NOMO-1 treated with DMSO at 0.1 percent for 48 hours (cell line): ENCODE results near the gene DHX9.
A peak's percentile ranks its signal among the peaks of the same experiment; 100 is the strongest.

ENCODE experiments used
- DNase-seq: peaks from one replicate; lab custom pipeline; 2025; ENCODE audit not compliant: unreplicated experiment; lab: John Stamatoyannopoulos, UW

The DHX9 gene

DNA sequence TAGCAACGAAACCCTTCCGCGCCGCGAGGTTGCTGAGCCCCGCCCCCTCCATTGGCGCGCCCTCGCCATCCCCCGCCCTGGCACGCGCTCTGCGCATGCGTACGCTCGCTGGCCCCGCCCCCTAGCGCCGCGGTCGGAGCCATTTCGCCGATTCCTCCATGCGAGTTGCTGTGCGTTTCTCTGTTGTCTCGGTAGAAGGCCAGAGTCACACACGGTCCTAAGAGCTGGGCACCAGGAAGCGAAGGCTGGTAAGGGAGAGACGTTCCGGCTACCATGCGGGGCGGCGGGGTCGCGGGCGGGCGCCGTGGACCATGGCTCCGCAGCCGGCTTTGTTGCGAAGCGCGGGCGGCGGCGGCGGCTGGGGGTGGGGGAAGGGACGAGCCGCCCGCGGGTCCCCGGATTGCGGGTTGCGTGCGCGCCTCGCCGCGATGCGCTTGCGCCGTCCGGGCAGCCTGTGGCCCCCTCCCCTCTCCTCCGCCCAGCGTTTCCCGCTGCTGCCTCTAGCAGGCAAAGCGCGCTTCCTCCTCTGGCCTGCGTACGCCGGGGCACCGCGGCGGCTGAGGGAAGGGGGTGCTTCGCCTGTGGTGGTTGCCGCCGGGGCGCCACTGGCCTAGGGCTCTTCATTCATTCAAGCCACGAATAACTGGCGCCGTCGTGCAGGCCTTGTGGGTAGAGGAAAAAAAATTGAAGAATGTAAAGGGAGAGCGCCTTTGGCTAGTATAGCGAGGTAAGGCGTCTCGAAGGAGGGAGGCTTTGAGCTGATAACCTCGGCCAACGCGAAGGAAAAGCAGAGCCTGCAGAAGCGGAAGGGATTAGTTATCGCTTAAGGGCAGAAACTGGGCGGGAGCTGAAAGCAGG lies at the start of gene DHX9:
Gene DHX9 (plus strand): TSS at position 139 of the 858 bp plus-strand sequence. CDS start 3,220 bp downstream, outside the sequence.
- DNase-seq: peak; percentile 79

- no peak for DNase-seq
Measured at GRCh38 chr1:182791281-182792179, 47.6 kb upstream of the DHX9 start.

GRCh38 chr1:182794091-182794490 lies 45.1 kb upstream of the DHX9 start:
- no peak for DNase-seq

GRCh38 chr1:182794676-182795201 lies 44.4 kb upstream of the DHX9 start:
- DNase-seq: peak; percentile 1

DNA sequence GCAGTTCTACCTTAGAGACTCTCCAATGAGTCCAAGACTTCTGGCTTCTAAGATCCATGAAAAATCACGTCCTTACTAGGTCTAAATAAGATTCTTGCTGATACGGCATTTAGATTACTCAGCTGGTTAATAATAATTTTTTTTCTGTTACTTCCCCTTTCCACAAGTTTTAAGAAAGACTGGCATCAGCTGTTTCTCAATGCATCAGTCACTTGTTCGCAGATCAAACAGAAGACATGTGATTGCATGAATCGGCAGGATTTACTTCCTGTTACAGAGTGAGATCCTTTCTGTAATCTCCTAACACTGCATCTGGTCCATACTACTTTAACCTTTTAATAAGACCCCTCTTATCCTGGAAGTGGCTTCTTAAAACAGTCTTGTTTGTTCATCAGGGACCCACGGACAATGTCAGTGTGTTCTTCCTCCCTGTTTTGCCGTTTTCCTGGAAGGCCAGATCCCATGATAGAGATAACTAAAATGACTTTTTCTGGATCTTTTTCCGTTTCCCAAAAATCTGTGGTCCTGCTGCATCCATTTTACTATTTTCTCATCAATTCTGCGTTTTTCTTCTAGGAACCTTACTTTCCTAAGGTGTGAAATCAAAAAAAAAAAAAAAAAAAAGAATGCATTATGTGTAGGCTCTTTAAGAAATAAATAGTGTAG lies 43.5 kb upstream of the DHX9 start:
- peak; percentile 97 for DNase-seq

DNA sequence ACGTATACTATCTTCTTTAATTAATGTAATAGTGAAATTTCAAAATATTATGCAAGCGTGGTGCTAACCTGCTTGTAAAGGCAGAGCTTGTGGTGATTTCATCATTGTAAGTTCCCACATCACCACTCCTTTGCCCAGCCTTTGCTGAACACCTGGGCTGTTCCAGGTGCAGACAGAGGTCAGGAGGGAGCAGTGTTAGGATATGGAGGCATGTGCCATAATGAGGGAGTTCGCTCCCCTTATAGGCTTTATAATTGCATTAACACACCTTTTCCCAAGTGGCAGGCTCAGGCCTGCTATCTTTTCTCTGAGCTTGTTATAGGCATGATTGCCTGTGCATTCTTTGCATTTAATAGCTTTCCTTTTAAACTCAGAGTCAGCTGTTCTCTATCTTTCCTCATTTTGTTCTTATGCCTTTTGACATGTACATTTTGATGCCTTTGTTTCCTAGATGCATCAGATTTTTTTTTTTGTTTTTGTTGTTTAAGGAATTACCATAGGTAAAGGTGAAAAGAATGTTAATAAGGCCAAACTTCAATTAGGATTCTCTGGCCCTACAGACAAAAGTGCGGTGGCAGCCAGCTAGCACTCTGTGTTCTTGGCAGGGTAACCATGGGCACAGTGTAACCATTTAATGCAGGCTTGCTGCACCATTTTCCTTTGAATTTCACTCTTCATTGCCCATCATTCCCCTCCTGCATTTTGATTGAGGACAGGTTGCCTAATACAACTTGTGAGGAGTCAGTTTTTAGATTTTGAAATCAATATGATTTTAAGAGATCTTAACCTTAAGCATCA lies 36.9 kb upstream of the DHX9 start:
- no peak for DNase-seq

DNA sequence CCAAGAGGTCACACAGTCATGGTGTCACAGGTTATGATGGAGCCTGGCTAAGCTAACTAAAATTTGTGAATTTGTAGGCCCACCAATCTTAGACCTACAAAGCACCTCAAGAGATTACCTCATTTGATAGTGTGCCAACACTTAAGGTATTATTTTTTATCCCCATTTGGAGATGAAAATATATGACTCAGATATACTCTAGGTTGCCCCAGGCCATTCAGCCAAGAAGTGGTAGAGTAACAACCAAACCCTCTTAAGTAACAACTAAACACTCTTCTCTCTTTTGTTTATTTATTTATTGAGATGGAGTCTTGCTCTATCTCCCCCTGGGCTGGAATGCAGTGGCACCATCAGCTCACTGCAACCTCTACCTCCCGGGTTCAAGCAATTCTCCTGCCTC lies 35.3 kb upstream of the DHX9 start:
- DNase-seq: no peak

GRCh38 chr1:182806015-182806678 lies 33.0 kb upstream of the DHX9 start:
- DNase-seq: no peak

GRCh38 chr1:182807907-182808306 lies 31.2 kb upstream of the DHX9 start:
- no peak for DNase-seq

DNA sequence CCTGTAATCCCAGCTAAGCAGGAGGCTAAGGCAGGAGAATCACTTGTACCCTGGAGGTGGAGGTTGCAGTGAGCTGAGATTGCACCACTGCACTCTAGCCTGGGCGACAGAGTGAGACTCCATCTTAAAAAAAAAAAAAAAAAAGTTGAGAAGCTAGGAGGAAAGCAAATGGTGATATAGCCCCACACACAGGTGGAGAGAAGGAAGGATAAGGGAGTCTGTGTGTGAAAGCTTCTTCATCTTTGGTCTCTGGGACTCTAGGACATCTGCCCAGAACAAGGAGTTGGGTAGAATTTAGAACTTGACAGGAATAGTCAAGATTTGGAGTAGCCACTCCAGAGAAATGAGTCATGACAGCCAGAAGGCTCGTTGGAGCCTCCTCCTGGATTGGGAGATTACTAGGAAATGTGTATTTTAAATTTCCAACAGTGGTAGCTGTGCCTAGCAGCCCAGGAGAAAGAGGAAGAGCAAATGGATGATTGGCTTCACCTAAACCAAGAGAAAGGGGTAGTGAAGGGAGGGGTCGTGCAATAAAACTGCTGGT lies 29.7 kb upstream of the DHX9 start:
- DNase-seq: peak; percentile 14

DNA sequence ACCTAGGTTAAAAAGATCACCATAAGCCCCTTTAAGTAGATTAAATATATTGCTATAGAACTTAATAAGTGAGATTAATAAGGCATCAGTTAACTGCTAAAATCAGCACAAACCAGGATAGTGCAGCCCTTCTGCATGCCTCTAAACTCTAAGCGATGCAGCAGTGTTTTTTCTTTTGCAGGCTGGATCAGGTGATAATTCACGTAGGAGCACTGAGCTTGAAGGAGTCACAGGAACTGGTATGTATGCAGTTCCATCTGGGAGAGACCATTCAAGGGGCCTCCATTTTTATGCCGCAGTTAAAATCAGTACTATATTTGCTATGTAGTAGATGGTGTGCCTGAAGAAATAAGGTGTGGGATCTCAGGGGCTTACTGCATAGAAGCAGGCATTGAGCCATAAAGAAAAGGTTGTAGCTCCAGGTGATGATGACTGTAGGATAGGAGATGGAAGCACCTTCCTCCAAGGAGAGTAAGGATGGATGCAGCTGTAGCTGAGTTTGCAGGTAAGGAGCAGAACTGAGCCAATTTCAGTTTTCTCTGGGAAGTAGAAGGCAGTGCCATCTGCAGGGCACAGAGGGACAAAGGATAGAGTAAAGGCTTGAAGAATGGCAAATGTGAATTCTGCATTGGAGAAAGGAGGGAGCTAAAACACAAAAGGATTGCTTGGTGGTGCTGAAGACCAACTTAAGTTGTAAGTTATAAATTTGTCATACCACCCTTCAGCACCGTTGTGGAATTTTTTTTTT lies 27.0 kb upstream of the DHX9 start:
- no peak for DNase-seq

- no peak for DNase-seq
Measured at GRCh38 chr1:182816863-182817262, 22.3 kb upstream of the DHX9 start.

DNA sequence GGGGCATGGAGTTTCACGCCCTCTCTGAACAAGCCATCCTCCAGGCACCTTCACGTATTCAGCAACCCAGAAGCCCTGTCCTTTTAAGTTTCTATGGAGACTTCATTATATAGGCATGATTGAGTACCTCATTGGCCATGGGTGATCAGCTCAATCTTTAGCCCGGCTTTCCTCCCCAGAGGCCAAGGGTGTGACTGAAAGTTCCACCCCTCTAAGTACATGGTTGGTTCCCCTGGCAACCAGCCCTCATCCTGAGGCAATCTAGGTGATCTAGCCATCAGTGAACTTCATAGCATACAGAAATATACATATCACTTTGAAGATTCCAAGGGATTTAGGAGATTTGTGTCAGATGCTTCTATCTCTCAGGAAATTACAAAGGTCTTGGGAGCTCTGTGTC lies 21.3 kb upstream of the DHX9 start:
- DNase-seq: no peak

GRCh38 chr1:182823220-182823619 lies 15.9 kb upstream of the DHX9 start:
- DNase-seq: peak; percentile 66

DNA sequence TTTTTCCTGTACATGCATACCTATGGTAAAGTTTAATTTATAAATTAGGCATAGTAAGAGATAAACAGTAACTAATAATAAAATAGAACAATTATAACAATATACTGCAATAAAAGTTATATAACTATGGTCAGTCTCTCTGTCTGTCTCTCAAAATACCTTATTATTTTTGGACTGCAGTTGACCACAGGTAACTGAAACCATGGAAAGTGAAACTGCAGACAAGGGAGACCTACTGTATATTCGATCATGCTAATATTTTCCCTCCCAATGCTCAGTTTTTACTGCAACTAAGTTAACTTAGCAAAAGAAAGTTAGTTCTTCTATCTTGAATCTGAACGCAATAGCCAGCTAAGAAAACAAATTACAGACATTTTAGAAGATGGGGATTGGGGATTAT lies 12.3 kb upstream of the DHX9 start:
- DNase-seq: no peak

- DNase-seq: peak; percentile 54
Measured at GRCh38 chr1:182829285-182829932, 9.7 kb upstream of the DHX9 start.

GRCh38 chr1:182833271-182833670 lies 5.9 kb upstream of the DHX9 start:
- DNase-seq: no peak

- DNase-seq: no peak
Measured at GRCh38 chr1:182834326-182834725, 4.8 kb upstream of the DHX9 start.
